Dendritic cell treated with granulocyte-macrophage colony-stimulating factor and Interleukin-4, amounts not matched to agents 40 ng/mL and 50 ng/mL, for 4 days (primary cell): ENCODE measurements around the gene FAM118A.
"Not testable (repeated sequence)": the region's sequence is repeated elsewhere in the genome, so short reads cannot be mapped to it uniquely, and the experiment has no call there.

Experiments
- H3K27ac Mint-ChIP-seq: one replicate; pipeline ENCODE4 v1.8.0; 2022; ENCODE audit warnings: mild to moderate bottlenecking, mixed read lengths
- H3K27me3 Mint-ChIP-seq: one replicate; pipeline ENCODE4 v1.8.0; 2022; ENCODE audit warnings: mild to moderate bottlenecking, mixed read lengths
- H3K36me3 Mint-ChIP-seq: one replicate; pipeline ENCODE4 v1.8.0; 2022; ENCODE audit warnings: low read depth, mixed read lengths
- H3K4me1 Mint-ChIP-seq: one replicate; pipeline ENCODE4 v1.8.0; 2022; ENCODE audit warnings: low read depth, mixed read lengths
- H3K4me3 Mint-ChIP-seq: one replicate; pipeline ENCODE4 v1.8.0; 2022; ENCODE audit warnings: mild to moderate bottlenecking, moderate library complexity, mixed read lengths
- H3K9me3 Mint-ChIP-seq: one replicate; pipeline ENCODE4 v1.8.0; 2022; ENCODE audit warnings: mixed read lengths
- intact Hi-C: fragments of 100-400 bp; cut with micrococcal nuclease; formaldehyde crosslinking; loops from one replicate; pipeline ENCODE4 v1.15.0; 2022

Gene FAM118A

DNA sequence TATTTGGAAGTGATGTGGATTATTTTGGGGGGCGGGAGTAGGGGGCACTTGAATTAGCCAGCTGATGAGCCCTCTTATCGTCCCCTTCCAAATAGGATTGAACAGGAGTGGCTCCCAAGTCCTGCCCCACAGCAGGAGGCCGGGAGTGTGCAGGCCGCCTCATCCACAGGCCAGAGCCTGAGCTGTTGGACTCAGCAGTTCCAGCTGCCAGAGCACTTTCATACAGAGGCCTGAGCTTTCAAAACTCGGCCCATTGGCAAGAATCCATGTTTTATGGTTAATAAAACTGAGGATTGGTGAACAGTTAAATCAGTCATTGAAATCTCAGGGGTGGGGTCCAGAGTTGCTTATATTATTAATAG lies 9.6 kb downstream of the FAM118A start:
- no peaks in the 10 kb centered on the region for H3K9me3 Mint-ChIP-seq

DNA sequence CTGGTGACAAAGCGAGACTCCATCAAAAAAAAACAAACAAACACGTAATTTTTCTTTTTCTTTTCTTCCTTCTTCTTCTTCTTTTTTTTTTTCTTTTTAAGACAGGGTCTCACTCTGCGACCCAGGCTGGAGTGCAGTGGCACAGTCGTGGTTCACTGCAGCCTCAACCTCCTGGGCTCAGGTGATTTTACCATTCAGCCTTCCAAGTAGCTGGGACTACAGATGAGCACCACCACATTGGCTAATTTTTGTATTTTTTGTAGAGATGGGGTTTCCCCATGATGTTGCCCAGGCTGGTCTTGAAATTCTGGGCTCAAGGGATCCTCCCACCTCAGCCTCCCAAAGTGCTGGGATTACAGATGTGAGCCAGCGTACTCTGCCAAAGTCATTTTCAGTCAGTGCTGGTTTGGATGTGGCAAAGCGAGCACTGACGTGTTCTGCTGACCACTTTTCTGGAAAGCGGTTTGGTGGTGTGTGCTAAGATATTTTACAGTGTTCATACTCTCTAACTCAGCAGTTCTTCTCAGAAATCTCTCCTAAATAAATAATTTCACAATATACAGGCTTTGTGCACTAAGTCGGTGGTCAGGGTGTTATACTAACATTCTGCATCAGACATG lies 10.7 kb downstream of the FAM118A start:
- no peaks in the 10 kb centered on the region for H3K9me3 Mint-ChIP-seq
- H3K4me1 Mint-ChIP-seq: peaks cover 44% of the 10 kb centered on the region
- H3K4me3 Mint-ChIP-seq: no peak overlapping the region
- H3K27me3 Mint-ChIP-seq: no peaks in the 10 kb centered on the region
- peak overlapping the region; percentile 85 for H3K27ac Mint-ChIP-seq
- intact Hi-C loops: no loop called here
- H3K36me3 Mint-ChIP-seq: peaks cover 42% of the 10 kb centered on the region

More for the DNA sequence above, 9.6 kb downstream of the FAM118A start:
- Mint-ChIP-seq H3K27ac (peak overlapping the region; percentile 85), H3K27me3 (no peaks in the 10 kb centered on the region), H3K36me3 (peaks cover 30% of the 10 kb centered on the region), H3K4me3 (no peak overlapping the region), H3K4me1 (peaks cover 52% of the 10 kb centered on the region)
- intact Hi-C loops: loop anchor here (10.0 kb wide), 2 partner anchors 55 to 115 kb away; no protein-coding TSS in a partner anchor

DNA sequence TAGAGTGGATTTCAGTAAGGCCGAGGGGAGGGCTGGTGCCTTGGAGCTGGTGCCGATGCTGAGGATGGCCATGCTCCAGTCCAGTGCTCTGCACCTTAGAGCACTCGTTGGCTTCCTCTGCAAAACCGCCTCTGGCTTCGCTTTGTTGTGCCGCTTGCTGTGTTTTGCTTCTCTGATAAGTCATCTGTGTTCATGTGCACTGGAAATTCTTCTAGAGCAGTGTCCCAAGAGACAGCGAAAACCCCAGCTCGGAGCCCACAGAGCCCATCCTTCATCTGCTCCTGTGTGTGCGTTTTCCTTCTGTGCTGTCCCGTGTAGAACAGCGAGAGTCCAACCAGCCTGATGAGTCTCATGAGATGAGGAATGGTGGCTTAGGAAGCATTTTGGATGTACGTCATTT lies 12.1 kb downstream of the FAM118A start:
- no peaks in the 10 kb centered on the region for H3K27me3 Mint-ChIP-seq
- peaks cover 34% of the 10 kb centered on the region for H3K4me1 Mint-ChIP-seq
- intact Hi-C loops: no loop called here
- H3K4me3 Mint-ChIP-seq: no peak overlapping the region
- H3K36me3 Mint-ChIP-seq: peaks cover 52% of the 10 kb centered on the region
- H3K27ac Mint-ChIP-seq: no peak overlapping the region
- no peaks in the 10 kb centered on the region for H3K9me3 Mint-ChIP-seq

DNA sequence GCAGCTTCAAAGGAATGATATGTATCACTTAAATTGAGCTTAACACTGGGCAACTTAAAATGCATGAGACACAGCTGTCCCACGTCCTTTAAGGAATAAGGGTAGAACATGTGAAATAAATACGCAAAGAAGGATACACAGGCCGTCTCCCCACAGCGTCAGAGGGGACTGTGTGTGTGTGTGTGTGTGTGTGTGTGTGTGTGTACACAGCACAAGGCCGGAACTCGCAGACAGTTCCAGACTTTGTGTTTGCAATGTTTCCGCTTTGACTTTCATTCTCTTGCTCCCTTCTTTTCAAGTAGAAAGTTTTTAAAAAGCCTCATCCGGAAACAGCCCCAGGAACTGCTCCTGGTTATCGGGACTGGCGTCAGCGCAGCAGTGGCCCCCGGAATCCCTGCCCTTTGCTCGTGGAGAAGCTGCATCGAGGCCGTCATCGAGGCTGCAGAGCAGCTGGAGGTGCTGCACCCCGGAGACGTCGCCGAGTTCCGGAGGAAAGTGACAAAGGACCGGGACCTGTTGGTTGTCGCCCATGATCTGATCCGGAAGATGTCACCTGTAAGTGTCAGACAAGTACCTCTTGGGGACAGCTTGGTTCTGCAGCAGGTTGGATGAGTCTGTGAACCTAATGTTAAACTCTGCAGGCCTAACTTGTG lies 13.3 kb downstream of the FAM118A start:
- Mint-ChIP-seq H3K4me1 (peaks cover 22% of the 10 kb centered on the region), H3K4me3 (no peak overlapping the region), H3K36me3 (peaks cover 62% of the 10 kb centered on the region), H3K27ac (no peak overlapping the region), H3K9me3 (no peaks in the 10 kb centered on the region), H3K27me3 (no peaks in the 10 kb centered on the region)
- intact Hi-C loops: no loop called here

- H3K36me3 Mint-ChIP-seq: peaks cover 62% of the 10 kb centered on the region
These were observed 14.0 kb downstream of the FAM118A start for GRCh38 chr22:45323695-45324094.

DNA sequence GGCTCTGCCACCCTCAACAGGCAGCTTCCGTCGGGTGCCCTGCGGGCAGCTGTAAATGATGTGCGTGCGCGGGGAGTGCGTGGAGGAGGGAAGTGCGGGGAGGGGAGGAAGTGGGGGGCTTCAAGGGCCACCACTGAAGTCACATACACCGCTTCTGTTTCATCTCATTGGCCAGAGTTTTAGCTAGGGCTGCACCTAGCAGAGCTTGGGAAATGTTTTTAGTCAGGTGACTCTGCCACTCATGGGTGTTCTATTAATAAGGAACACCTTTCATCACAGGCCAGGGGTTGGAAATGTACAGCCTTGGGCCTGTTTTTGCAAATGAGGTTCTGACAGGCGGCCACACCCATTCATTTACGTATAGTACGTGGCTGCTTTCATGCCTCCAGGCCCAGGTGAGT lies 14.6 kb downstream of the FAM118A start:
- peaks cover 64% of the 10 kb centered on the region for H3K36me3 Mint-ChIP-seq
- H3K9me3 Mint-ChIP-seq: no peaks in the 10 kb centered on the region
- intact Hi-C loops: no loop called here
- no peak overlapping the region for H3K27ac Mint-ChIP-seq
- H3K27me3 Mint-ChIP-seq: no peaks in the 10 kb centered on the region
- peaks cover 21% of the 10 kb centered on the region for H3K4me1 Mint-ChIP-seq
- H3K4me3 Mint-ChIP-seq: no peak overlapping the region

More at GRCh38 chr22:45323695-45324094, 14.0 kb downstream of the FAM118A start:
- no peaks in the 10 kb centered on the region for H3K27me3 Mint-ChIP-seq
- H3K4me1 Mint-ChIP-seq: peaks cover 21% of the 10 kb centered on the region
- no peak overlapping the region for H3K4me3 Mint-ChIP-seq
- no peak overlapping the region for H3K27ac Mint-ChIP-seq
- intact Hi-C loops: no loop called here
- H3K9me3 Mint-ChIP-seq: no peaks in the 10 kb centered on the region

DNA sequence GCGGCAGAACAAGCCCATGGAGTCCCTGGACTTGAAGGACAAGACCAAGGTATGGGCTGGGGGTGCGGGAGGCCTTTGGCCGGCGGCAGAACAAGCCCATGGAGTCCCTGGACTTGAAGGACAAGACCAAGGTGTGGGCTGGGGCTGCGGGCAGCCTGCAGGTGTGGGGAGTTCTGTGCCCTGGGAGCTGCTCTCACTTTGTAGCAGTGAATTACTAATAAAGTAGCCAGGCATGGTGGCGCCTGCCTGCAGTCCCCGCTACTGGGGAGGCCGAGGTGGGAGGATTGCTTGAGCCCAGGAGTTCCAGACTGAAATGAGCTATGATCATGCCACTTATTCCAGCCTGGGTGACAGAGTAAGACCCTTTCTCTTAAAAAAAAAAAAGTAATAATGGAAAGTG lies 18.5 kb downstream of the FAM118A start:
- H3K36me3 Mint-ChIP-seq: peaks cover 82% of the 10 kb centered on the region
- intact Hi-C loops, H3K9me3 Mint-ChIP-seq, H3K27me3 Mint-ChIP-seq, H3K4me3 Mint-ChIP-seq: not testable (repeated sequence)
- peak overlapping the region; percentile 79 for H3K27ac Mint-ChIP-seq
- peaks cover 15% of the 10 kb centered on the region for H3K4me1 Mint-ChIP-seq

- no peak overlapping the region for H3K4me3 Mint-ChIP-seq
- H3K36me3 Mint-ChIP-seq: peaks cover 82% of the 10 kb centered on the region
- H3K9me3 Mint-ChIP-seq: no peaks in the 10 kb centered on the region
- H3K27ac Mint-ChIP-seq: peak overlapping the region; percentile 79
- no peaks in the 10 kb centered on the region for H3K27me3 Mint-ChIP-seq
- H3K4me1 Mint-ChIP-seq: peaks cover 15% of the 10 kb centered on the region
- intact Hi-C loops: no loop called here
These were observed 19.2 kb downstream of the FAM118A start for GRCh38 chr22:45328822-45329529.

DNA sequence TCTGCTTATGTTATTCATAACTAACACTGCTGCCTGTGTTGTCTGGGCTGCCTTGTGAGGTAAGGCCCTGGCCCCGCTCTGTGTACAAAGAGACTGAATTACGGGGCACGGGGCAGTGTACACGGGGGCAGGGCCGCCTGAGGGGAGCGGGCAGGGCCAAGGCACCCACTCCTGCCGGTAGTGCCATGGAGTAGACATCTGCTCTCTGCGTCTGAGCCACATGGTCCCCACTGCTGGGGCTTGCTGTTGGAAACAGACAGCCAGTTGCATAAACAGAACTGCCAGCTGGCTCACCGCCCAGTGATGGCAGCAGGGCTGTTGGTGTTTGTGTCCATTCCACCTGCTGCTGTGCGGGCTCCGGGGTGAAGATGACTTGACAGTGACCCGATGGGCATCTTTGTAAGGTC lies 19.8 kb downstream of the FAM118A start:
- peak overlapping the region; percentile 79 for H3K27ac Mint-ChIP-seq
- peaks cover 82% of the 10 kb centered on the region for H3K36me3 Mint-ChIP-seq
- H3K4me1 Mint-ChIP-seq: peaks cover 15% of the 10 kb centered on the region
- H3K9me3 Mint-ChIP-seq: no peaks in the 10 kb centered on the region
- no peaks in the 10 kb centered on the region for H3K27me3 Mint-ChIP-seq
- intact Hi-C loops: no loop called here
- no peak overlapping the region for H3K4me3 Mint-ChIP-seq

DNA sequence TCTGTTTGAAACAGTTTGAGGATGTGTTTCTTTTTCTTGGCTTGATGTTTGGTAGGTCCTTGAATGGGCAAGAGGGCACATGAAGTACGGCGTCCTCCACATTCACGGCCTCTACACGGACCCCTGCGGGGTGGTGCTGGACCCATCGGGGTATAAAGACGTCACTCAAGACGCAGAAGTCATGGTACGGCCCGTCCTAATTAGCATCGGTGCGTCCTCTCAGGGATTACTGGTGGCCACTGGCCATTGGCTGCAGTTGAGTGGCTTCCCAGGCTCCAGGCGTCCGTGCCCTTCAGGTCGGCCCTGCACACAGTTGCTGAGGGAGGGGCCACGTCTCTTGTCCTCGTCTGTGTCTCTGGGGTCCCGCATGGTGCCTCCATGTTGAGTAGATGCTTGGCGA lies 20.8 kb downstream of the FAM118A start:
- H3K27me3 Mint-ChIP-seq: no peaks in the 10 kb centered on the region
- H3K9me3 Mint-ChIP-seq: no peaks in the 10 kb centered on the region
- H3K36me3 Mint-ChIP-seq: peaks cover 82% of the 10 kb centered on the region
- peaks cover 15% of the 10 kb centered on the region for H3K4me1 Mint-ChIP-seq
- H3K4me3 Mint-ChIP-seq: no peak overlapping the region
- intact Hi-C loops: no loop called here
- peak overlapping the region; percentile 79 for H3K27ac Mint-ChIP-seq

DNA sequence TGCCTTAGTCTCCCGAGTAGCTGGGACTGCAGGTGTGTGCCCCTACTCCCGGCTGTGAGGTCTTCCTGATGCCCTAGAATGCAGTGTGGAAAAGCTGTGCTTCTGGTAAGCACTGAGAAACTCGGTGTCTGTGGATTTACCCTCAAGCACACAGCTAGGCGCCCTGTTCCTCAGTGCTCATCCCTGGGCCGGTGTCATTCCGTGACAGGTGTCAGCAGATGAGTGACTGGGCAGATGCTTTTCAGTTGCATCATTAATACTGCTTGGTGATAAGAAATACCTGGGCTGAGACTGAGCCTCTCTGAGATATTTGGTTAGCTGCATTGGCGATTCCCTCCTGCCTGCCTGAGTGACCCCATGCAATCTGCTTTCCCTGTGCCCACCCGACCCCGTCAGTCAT lies 21.8 kb downstream of the FAM118A start:
- Mint-ChIP-seq H3K4me3 (no peak overlapping the region), H3K27me3 (no peaks in the 10 kb centered on the region), H3K4me1 (peaks cover 15% of the 10 kb centered on the region), H3K9me3 (no peaks in the 10 kb centered on the region), H3K36me3 (peaks cover 82% of the 10 kb centered on the region), H3K27ac (no peak overlapping the region)
- intact Hi-C loops: no loop called here

- Mint-ChIP-seq H3K27me3 (no peaks in the 10 kb centered on the region), H3K4me1 (peaks cover 19% of the 10 kb centered on the region), H3K4me3 (no peak overlapping the region), H3K36me3 (peaks cover 86% of the 10 kb centered on the region), H3K27ac (no peak overlapping the region), H3K9me3 (no peaks in the 10 kb centered on the region)
- intact Hi-C loops: no loop called here
These were observed 22.3 kb downstream of the FAM118A start for GRCh38 chr22:45332001-45332400.

DNA sequence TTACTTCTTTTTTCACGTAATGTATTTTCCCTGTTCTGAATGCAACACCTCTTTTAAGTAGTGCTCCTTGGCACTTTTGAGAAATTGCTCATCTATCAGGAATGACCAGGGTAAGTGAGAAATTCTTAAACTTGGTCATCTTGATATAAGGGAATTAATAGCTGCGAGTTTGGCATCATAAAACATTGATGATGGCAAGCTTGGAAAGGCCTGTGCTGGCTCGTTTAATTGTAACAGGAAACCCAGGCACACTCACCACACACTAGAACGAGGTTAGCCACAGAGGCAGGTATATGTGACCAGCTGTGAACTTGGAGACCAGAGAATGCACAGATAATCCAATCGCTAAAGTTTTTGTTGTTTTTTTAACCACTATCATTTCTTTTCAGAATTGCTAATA lies 24.3 kb downstream of the FAM118A start:
- Mint-ChIP-seq H3K4me1 (peaks cover 14% of the 10 kb centered on the region), H3K4me3 (no peak overlapping the region), H3K9me3 (no peaks in the 10 kb centered on the region), H3K36me3 (peaks cover 98% of the 10 kb centered on the region), H3K27me3 (no peaks in the 10 kb centered on the region), H3K27ac (no peak overlapping the region)
- intact Hi-C loops: no loop called here

GRCh38 chr22:45334528-45334927 lies 24.8 kb downstream of the FAM118A start:
- Mint-ChIP-seq H3K4me3 (no peak overlapping the region), H3K27ac (no peak overlapping the region), H3K4me1 (peaks cover 9% of the 10 kb centered on the region), H3K36me3 (peaks cover 98% of the 10 kb centered on the region), H3K9me3 (no peaks in the 10 kb centered on the region), H3K27me3 (no peaks in the 10 kb centered on the region)
- intact Hi-C loops: no loop called here
